Activated B cell treated with CpG ODN at 0.5 μM for 24 hours (primary cell): ENCODE data around the gene ZNF473. TPM values are rescaled to one million over a fixed set of nuclear protein-coding genes. Genes with fewer than 3 reads are reported as not detected.
"Not testable (repeated sequence)": the region's sequence is repeated elsewhere in the genome, so short reads cannot be mapped to it uniquely, and the experiment has no call there.

ENCODE experiments used
- ATAC-seq: fragments of 200-7000 bp; cut with Tn5 transposase; one replicate; pipeline ENCODE4 v1.10.0; 2021; ENCODE audit warnings: low read depth, mild to moderate bottlenecking, moderate library complexity
- CTCF ChIA-PET: fragments of 350-600 bp; sonication (Branson Sonifier 250); formaldehyde crosslinking; loops from one replicate; lab custom pipeline; 2021; ENCODE audit warnings: antibody characterized with exemption; lab: Charles Lee
- POLR2A ChIA-PET: fragments of 350-600 bp; sonication (Branson Sonifier 250); formaldehyde crosslinking; loops from one replicate; lab custom pipeline; 2021; ENCODE audit warnings: antibody characterized with exemption; lab: Charles Lee
- DNase-seq: peaks from one replicate; pipeline ENCODE4 v3.0.0; 2022
- H3K27ac Mint-ChIP-seq: one replicate; pipeline ENCODE4 v1.8.0; 2020; ENCODE audit warnings: mixed read lengths
- H3K27me3 Mint-ChIP-seq: one replicate; pipeline ENCODE4 v1.8.0; 2021; ENCODE audit warnings: mixed read lengths
- H3K36me3 Mint-ChIP-seq: one replicate; pipeline ENCODE4 v1.8.0; 2021; ENCODE audit warnings: low read depth, mixed read lengths
- H3K4me1 Mint-ChIP-seq: one replicate; pipeline ENCODE4 v1.8.0; 2021; ENCODE audit warnings: mixed read lengths
- H3K4me3 Mint-ChIP-seq: one replicate; pipeline ENCODE4 v1.8.0; 2020; ENCODE audit warnings: mild to moderate bottlenecking, mixed read lengths
- H3K9me3 Mint-ChIP-seq: one replicate; pipeline ENCODE4 v1.8.0; 2020; ENCODE audit warnings: mixed read lengths
- intact Hi-C: fragments of 100-400 bp; cut with micrococcal nuclease; formaldehyde crosslinking; loops from one replicate; pipeline ENCODE4 v1.15.1; 2024
- total RNA-seq: library from RNA; stranded (reverse); gene quantifications from 2 replicates; pipeline ENCODE4 v1.2.3, GENCODE V29; 2022
- TF ChIP-seq, protein P1 (sequence below): fragments of 200-600 bp; IDR thresholded peaks from one replicate; pipeline ENCODE4 v1.8.0; 2022; ENCODE audit warnings: antibody characterized with exemption, mild to moderate bottlenecking

ZNF473 gene
- total RNA-seq, 1 donor from 2014 or later = 14.2 TPM

GRCh38 chr19:50044922-50045321, 19.1 kb downstream of the ZNF473 start:
- Mint-ChIP-seq H3K36me3 (peaks cover 84% of the 10 kb centered on the region), H3K4me1 (peaks cover 5% of the 10 kb centered on the region), H3K27ac (no peak overlapping the region), H3K9me3 (peaks cover 29% of the 10 kb centered on the region), H3K27me3 (no peaks in the 10 kb centered on the region), H3K4me3 (no peak overlapping the region)
- TF ChIP-seq, protein P1, sequence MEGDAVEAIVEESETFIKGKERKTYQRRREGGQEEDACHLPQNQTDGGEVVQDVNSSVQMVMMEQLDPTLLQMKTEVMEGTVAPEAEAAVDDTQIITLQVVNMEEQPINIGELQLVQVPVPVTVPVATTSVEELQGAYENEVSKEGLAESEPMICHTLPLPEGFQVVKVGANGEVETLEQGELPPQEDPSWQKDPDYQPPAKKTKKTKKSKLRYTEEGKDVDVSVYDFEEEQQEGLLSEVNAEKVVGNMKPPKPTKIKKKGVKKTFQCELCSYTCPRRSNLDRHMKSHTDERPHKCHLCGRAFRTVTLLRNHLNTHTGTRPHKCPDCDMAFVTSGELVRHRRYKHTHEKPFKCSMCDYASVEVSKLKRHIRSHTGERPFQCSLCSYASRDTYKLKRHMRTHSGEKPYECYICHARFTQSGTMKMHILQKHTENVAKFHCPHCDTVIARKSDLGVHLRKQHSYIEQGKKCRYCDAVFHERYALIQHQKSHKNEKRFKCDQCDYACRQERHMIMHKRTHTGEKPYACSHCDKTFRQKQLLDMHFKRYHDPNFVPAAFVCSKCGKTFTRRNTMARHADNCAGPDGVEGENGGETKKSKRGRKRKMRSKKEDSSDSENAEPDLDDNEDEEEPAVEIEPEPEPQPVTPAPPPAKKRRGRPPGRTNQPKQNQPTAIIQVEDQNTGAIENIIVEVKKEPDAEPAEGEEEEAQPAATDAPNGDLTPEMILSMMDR = no peak
- ATAC-seq (no peak), DNase-seq (no peak)
- CTCF ChIA-PET = no interaction called here
- POLR2A ChIA-PET = no interaction called here
- intact Hi-C loops = no loop called here

DNA sequence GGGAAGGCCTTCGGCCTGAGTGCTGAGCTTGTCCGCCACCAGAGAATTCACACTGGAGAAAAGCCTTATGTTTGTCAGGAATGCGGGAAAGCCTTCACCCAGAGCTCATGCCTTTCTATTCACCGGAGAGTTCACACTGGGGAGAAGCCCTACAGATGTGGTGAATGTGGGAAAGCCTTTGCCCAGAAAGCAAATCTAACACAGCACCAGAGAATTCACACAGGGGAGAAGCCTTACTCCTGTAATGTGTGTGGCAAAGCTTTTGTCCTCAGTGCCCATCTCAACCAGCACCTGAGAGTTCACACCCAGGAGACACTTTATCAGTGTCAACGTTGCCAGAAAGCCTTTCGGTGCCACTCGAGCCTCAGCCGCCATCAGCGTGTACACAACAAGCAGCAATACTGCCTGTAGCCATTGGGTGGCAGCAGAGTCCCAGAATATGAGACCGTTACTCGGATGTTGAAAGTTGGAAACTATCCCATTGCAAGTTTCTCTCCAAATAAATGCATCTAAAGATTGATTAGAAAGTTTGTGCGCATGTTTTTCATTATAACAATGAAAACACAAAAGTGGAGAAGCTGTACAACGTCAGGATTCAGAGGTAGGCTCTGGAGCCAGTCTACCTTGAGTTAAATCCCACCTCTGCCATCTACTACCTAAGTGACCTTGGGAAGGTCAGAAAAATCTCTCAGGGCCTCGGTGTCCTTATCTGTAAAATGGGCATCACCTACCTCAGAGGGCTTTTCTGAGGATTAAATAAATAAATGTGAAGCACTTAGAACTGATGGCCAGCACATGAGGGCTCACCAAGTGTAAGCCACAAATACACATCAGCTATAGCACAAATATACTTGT, 21.1 kb downstream of the ZNF473 start:
- ChIA-PET POLR2A (no interaction called here), CTCF (no interaction called here)
- DNase-seq = no peak
- Mint-ChIP-seq H3K27me3 (no peaks in the 10 kb centered on the region), H3K4me3 (no peak overlapping the region), H3K27ac (no peak overlapping the region), H3K4me1 (peaks cover 17% of the 10 kb centered on the region), H3K9me3 (peaks cover 29% of the 10 kb centered on the region), H3K36me3 (peaks cover 64% of the 10 kb centered on the region)
- TF ChIP-seq, protein P1 = no peak
- intact Hi-C loops = no loop called here
- no peak for ATAC-seq

GRCh38 chr19:50047671-50048070, 21.9 kb downstream of the ZNF473 start:
- ChIA-PET CTCF (no interaction called here), POLR2A (no interaction called here)
- Mint-ChIP-seq H3K4me1 (peaks cover 17% of the 10 kb centered on the region), H3K9me3 (peaks cover 29% of the 10 kb centered on the region), H3K27ac (no peak overlapping the region), H3K27me3 (no peaks in the 10 kb centered on the region), H3K4me3 (no peak overlapping the region), H3K36me3 (peaks cover 56% of the 10 kb centered on the region)
- intact Hi-C loops = no loop called here
- DNase-seq (no peak), ATAC-seq (no peak)
- TF ChIP-seq, protein P1 = no peak

DNA sequence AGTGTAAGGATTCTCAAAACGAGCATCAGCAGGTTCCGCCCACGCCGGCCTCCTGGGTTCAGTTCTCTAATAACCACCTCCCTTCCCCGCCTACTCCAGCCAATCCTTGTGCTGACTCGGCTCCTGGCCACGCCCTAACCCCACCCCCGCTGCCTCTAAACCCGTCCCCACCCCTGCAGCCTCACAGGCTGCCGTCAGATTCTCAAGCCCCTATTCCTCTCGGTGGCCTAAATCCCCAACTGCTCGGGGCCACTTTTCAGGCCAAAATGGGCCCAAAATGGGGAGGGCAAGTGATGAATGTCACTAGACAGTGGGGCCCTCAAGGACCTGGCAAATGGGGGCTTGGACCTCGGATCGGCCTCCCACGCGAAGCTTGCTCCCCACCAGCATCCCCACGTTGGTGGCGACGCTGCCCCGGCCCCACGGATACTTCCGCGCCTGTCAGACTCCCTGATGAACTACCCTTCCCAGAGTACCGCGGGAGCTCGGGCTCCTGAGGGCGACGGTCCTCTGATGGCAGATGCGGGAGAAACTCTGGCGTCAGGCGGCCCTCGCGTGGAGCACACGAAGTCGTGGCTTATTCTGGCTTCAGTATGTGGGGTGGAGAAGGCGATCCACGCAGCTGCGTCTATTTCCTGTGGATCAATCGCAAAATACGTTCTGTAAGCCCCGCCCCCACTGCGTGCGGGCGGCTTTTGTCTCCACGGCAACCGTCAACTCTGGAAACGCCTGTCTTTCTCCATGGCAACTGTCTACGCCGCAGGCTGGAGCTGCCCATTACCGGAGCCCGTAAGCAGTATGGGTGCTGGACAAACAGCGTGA, 24.8 kb downstream of the ZNF473 start:
- peaks cover 4% of the 10 kb centered on the region for H3K27me3 Mint-ChIP-seq
- ATAC-seq (peak; percentile 93), DNase-seq (peak; percentile 71)
- TF ChIP-seq, protein P1 = no peak
- intact Hi-C loops = loop anchor here (2.0 kb wide), 1 partner anchor 26 kb away; the partner anchor contains the start of gene VRK3
- peaks cover 29% of the 10 kb centered on the region for H3K36me3 Mint-ChIP-seq
- H3K4me3 Mint-ChIP-seq = peak overlapping the region; percentile 89
- ChIA-PET POLR2A (interaction anchor here (0.5 to 0.7 kb wide), 2 partner anchors 351 to 1881 kb away, joined by 3 to 5 read pairs; no protein-coding TSS in a partner anchor), CTCF (interaction anchor here (1.9 kb wide), 1 partner anchor 25 kb away, joined by 5 read pairs; the partner anchor contains the start of genes VRK3 and ZNF473)
- H3K4me1 Mint-ChIP-seq = peaks cover 17% of the 10 kb centered on the region
- H3K27ac Mint-ChIP-seq = peak overlapping the region; percentile 76
- peaks cover 12% of the 10 kb centered on the region for H3K9me3 Mint-ChIP-seq

- not testable (repeated sequence) for ATAC-seq, DNase-seq, H3K9me3 Mint-ChIP-seq, H3K27me3 Mint-ChIP-seq
- POLR2A ChIA-PET = interaction anchor here (0.5 to 0.6 kb wide), 2 partner anchors 1656 to 1882 kb away, joined by 5 to 6 read pairs; no protein-coding TSS in a partner anchor
- H3K36me3 Mint-ChIP-seq = peaks cover 22% of the 10 kb centered on the region
- H3K4me3 Mint-ChIP-seq = peak overlapping the region; percentile 89
- CTCF ChIA-PET = interaction anchor here (1.9 kb wide), 1 partner anchor 26 kb away, joined by 5 read pairs; the partner anchor contains the start of genes VRK3 and ZNF473
- H3K27ac Mint-ChIP-seq = peak overlapping the region; percentile 76
- peaks cover 17% of the 10 kb centered on the region for H3K4me1 Mint-ChIP-seq
- intact Hi-C loops = loop anchor here (2.0 kb wide), 1 partner anchor 27 kb away; the partner anchor contains the start of gene VRK3
Observed at GRCh38 chr19:50051228-50051895, 25.6 kb downstream of the ZNF473 start.
